ENCODE measurements around the gene PDPR.
"Not testable (repeated sequence)": the region's sequence is repeated elsewhere in the genome, so short reads cannot be mapped to it uniquely, and the experiment has no call there.

Gene PDPR

DNA sequence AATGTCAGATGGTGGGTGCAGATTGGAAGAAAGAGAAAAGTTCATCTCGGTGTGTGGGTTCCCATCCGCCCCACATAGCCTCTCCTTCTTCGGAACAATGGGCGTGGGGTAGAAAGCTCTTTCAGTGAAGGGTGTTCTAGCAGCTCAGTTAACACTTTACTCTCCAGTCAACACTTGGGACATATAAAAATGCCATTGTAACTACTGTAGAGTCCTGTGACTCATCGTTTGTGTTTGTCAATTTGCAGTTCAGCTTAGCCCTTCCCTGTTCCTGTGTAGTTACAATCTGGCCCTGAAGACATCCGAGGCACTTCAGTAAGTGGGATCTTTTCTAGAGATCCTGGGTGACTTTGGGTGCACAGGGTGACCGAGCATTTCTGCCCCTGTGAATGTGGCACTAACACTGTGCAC, 47.9 kb downstream of the PDPR start:
- Mint-ChIP-seq H3K4me1 (peaks cover 4% of the 10 kb centered on the region), H3K27me3 (no peaks in the 10 kb centered on the region), H3K27ac (peak overlapping the region; percentile 78), H3K36me3 (peaks cover 14% of the 10 kb centered on the region), H3K4me3 (no peak overlapping the region), H3K9me3 (no peaks in the 10 kb centered on the region)
- DNase-seq (ENCODE audit: low spot score in 2 of 2): no peak
- ATAC-seq (ENCODE audit: low read depth): no peak

DNA sequence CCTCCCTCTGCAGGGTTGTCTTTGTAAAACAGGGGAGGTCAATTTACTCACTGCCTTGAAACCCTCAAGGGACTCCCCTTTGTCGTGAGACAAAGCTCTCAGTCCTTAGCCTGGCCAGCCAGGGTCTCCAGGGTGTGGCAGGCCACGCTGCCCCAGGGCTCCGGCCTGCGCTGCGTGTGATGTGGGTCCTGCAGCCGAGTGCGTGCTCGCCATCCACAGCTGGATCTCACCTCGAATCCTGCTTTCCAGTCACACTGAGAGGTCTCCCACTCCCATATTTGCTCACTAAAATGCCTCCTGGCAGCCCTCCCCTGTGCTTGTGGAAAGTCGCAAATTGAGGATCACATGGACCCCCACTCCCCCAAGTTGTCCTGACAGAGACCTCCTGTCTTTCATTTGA, 49.5 kb downstream of the PDPR start:
- Mint-ChIP-seq H3K27ac (peak overlapping the region; percentile 59), H3K4me1 (peaks cover 4% of the 10 kb centered on the region), H3K4me3 (no peak overlapping the region), H3K36me3 (peaks cover 5% of the 10 kb centered on the region), H3K9me3 (no peaks in the 10 kb centered on the region), H3K27me3 (no peaks in the 10 kb centered on the region)
- ATAC-seq (ENCODE audit: low read depth) (no peak), DNase-seq (ENCODE audit: low spot score in 2 of 2) (no peak)

DNA sequence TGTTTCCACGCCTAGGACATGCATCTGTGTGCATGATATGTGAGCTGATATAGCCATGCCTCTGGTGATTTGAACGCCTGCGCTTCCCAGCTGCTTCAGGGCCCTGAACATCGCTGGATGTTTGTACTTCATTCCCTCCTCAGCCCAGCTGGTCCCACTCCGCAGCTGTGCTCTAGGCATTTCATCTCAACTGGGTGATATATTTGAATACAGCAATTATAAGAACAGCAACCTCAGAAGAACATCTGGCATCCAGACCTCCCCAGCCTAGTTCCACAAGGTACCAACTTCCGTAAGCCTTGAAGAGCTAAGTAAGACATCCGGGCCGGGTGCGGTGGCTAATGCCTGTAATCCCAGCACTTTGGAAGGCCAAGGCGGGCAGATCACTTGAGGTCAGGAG, 52.6 kb downstream of the PDPR start:
- not testable (repeated sequence) for ATAC-seq (ENCODE audit: low read depth); H3K27me3 Mint-ChIP-seq; H3K4me3 Mint-ChIP-seq; DNase-seq (ENCODE audit: low spot score in 2 of 2); H3K4me1 Mint-ChIP-seq; H3K27ac Mint-ChIP-seq; H3K36me3 Mint-ChIP-seq; H3K9me3 Mint-ChIP-seq

DNA sequence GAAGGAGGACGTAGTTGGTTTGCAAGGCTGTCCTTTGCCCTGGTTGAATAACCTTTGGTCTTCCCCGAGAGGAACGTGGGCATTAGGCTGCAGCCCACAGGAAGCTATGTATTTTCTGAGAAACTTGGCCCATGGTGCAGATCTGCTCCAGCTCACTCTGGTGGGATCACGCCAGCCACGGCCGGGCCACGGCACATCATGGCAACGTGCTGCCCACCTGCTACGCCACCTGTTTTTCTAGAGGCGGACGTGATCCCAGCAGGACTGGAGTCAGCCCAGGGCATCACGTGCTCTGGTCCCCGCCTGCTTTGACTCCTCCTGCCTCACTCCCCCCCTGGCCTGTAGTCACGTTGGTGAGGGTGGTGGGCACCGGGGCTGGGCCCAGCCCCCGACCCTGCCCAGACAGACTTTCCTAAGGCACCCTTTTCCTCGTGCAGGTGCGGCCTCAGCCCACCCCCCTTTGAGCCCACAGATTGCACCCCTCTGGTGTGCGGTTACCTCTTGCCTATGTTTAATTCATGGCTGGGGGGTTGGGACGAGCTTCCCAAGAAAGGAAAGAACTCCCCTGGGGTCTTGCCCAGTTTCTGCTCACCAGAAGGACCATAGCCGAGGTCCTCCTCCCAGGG, 59.2 kb downstream of the PDPR start, which contains the start of gene CLEC18C:
Gene CLEC18C (plus strand): TSS at position 576 of the 626 bp plus-strand sequence. CDS start 492 bp downstream, outside the sequence.
- H3K4me3 Mint-ChIP-seq; H3K27me3 Mint-ChIP-seq; DNase-seq (ENCODE audit: low spot score in 2 of 2); H3K9me3 Mint-ChIP-seq; ATAC-seq (ENCODE audit: low read depth); H3K27ac Mint-ChIP-seq; H3K4me1 Mint-ChIP-seq; H3K36me3 Mint-ChIP-seq: not testable (repeated sequence)

DNA sequence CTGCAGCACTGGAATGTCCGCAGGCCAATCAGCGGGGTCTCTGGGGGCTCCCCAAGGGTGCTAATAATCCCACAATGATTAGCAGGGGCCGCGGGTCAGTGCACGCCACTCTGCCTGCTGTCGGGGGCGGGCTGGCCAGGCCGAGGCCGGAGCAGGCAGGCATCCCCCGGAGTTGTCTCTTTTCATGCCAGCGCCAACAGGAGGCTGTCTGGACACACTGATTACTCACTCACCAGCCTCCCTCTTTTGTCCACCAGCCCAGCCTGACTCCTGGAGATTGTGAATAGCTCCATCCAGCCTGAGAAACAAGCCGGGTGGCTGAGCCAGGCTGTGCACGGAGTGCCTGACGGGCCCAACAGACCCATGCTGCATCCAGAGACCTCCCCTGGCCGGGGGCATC, 59.8 kb downstream of the PDPR start:
- H3K4me3 Mint-ChIP-seq; H3K4me1 Mint-ChIP-seq; H3K27me3 Mint-ChIP-seq; DNase-seq (ENCODE audit: low spot score in 2 of 2); H3K9me3 Mint-ChIP-seq; H3K36me3 Mint-ChIP-seq; H3K27ac Mint-ChIP-seq; ATAC-seq (ENCODE audit: low read depth): not testable (repeated sequence)

DNA sequence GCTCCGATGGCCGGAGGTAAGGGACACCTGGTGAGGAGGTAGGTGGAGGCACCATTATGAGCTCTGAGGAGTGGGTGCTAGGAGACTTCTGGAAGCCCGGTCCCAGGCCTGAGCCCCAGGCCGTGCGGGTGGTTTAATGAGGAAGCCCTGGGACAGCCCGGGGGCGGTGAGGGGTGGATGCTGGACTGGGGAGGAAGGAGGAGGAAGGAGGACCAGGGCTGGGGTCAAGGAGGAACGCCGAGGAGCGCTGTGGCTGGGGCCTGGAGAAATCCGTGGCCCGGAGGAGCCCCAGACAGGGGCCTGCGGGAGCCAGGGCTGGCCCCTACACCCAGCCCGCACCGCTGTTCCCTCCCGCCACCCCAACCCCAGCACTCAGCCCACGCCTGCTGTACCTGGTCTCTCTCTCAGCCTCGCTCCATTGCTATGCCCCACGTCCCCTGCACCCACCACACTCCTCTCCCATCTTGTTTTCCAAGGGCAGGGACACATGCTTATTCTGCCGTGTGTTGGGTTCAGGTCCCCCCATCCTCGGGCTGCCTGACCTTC, 60.3 kb downstream of the PDPR start:
- not testable (repeated sequence) for H3K4me3 Mint-ChIP-seq; H3K36me3 Mint-ChIP-seq; H3K27me3 Mint-ChIP-seq; H3K4me1 Mint-ChIP-seq; DNase-seq (ENCODE audit: low spot score in 2 of 2); ATAC-seq (ENCODE audit: low read depth); H3K9me3 Mint-ChIP-seq; H3K27ac Mint-ChIP-seq

DNA sequence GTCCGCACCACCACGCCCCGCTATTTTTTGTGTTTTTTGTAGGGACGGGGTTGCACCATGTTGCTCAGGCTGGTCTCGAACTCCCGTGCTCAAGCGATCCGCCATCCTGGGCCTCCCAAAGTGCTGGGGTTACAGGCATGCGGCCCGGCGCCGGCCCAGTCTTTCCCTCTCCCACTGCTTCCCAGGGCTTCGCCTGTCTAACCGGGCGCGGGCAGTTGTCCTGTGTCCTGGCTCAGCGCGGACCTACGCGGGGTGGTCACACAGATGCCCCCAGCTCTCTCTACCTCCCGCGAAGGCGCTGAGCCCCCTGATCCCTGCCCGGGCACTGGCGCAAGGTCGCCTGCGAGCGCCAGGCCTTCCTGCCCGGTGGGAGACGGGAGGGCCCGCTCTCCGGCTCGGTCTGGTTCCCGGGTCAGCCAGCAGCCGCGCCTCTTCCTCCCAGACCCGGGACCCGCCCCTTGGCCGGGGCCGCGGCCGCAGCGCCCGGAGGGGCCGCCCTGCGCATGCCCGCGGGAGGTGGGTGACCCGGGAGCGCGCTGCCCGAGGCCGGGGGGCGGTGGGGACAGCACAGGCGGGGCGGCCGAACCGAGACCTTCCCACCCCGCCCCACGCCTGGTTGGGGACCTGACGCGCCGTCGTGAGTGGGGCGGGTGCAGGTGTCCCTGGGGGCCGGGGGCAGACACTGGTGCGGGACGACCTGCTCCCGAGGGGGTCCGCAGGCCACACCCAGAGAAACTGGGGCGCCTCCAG, 73.9 kb downstream of the PDPR start:
- peak; percentile 62 for ATAC-seq (ENCODE audit: low read depth)
- H3K4me3 Mint-ChIP-seq; DNase-seq (ENCODE audit: low spot score in 2 of 2); H3K36me3 Mint-ChIP-seq; H3K27ac Mint-ChIP-seq; H3K9me3 Mint-ChIP-seq; H3K4me1 Mint-ChIP-seq; H3K27me3 Mint-ChIP-seq: not testable (repeated sequence)

DNA sequence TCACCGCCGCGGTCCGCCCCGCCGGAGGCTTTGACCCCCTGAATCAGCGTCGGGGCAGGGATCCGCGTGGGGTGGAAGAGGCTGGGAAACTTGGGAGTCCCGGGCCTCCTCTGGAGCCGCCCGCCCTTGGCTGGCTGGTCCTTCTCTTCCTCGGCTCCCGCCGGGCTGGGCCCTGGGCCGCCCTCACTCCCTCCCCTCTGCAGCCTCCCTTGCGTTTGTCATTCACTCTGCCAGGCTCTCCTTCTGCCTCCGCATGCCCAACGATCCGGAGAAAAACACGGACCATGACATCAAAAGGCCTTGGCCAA, 74.4 kb downstream of the PDPR start:
- H3K36me3 Mint-ChIP-seq; H3K27ac Mint-ChIP-seq; H3K4me1 Mint-ChIP-seq; DNase-seq (ENCODE audit: low spot score in 2 of 2); H3K9me3 Mint-ChIP-seq; H3K27me3 Mint-ChIP-seq; H3K4me3 Mint-ChIP-seq: not testable (repeated sequence)
- ATAC-seq (ENCODE audit: low read depth): peak; percentile 20

DNA sequence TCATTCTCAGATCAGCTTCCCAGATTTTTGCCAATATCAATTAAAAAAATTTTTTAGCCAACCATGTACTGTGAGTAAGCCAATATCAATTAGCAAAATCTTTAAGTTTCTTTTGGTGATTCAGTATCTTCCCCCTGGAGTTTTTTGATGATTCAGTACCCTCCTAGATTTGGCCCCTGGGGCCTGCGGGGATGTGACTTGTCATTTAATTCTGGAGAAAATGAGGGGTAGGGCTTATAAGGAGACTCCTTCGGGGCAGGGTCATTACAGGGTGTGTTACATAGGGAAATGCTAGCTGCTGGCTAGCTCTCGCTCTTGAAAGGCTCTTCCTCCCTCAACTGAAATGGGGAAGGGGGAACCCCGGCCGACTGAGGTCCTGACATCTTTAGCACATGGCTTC, 76.4 kb downstream of the PDPR start:
- not testable (repeated sequence) for DNase-seq (ENCODE audit: low spot score in 2 of 2); H3K36me3 Mint-ChIP-seq; H3K4me3 Mint-ChIP-seq; H3K27me3 Mint-ChIP-seq; H3K9me3 Mint-ChIP-seq; H3K27ac Mint-ChIP-seq; ATAC-seq (ENCODE audit: low read depth); H3K4me1 Mint-ChIP-seq

DNA sequence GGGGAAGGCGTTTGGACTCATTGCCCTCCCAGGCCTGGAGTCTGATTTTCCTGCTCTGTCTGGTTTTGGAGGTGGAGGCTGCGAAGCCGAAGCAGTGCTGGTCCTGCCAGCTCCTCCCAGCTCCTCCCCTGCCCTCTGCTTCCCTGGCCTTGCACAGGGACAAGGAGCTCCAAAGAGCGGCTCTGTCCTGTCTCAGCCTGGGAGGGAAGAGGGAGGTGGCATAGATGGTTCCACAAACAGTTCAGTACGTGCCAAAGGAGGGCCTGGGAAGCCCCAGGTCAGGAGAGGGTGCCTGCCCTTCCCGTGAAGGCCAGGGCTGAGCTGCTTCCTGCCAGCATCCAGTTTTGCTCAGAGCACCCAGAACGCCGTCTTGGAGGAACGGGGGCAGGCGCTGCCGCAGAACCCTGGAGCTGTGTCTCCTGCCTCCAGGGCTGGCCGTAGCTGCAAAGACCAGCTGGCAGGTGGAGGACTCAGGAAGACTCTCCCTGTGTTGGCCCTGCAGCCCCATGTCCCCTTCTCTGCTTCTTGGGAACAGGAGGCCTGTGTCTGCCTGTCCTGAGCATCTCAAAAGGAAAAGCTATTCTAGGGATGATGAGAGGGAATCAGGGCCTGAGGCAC, 82.7 kb downstream of the PDPR start:
- not testable (repeated sequence) for H3K4me3 Mint-ChIP-seq; H3K36me3 Mint-ChIP-seq; H3K9me3 Mint-ChIP-seq; DNase-seq (ENCODE audit: low spot score in 2 of 2); H3K27ac Mint-ChIP-seq; ATAC-seq (ENCODE audit: low read depth); H3K27me3 Mint-ChIP-seq; H3K4me1 Mint-ChIP-seq

DNA sequence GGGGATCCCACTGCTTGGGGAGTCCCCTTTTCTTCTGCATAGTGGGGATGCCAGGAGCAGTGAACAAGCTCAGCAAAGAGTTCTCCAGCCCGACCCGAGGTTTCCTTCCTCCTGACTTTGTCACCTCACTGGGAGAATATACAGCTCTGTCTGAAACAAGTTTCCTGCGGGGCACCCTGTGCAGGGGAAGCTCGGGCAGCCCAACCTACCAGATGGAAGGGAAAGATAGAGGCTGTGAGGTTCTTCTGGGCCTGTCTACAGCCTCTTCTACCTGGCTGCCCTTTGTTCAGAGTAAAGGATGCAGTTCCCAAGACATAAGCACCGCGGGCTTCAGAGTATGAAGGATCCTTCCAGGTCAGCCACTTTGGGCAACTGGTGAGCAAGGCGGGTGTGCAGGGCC, 83.5 kb downstream of the PDPR start:
- not testable (repeated sequence) for H3K4me3 Mint-ChIP-seq; H3K4me1 Mint-ChIP-seq; ATAC-seq (ENCODE audit: low read depth); H3K36me3 Mint-ChIP-seq; H3K9me3 Mint-ChIP-seq; H3K27ac Mint-ChIP-seq; DNase-seq (ENCODE audit: low spot score in 2 of 2); H3K27me3 Mint-ChIP-seq

DNA sequence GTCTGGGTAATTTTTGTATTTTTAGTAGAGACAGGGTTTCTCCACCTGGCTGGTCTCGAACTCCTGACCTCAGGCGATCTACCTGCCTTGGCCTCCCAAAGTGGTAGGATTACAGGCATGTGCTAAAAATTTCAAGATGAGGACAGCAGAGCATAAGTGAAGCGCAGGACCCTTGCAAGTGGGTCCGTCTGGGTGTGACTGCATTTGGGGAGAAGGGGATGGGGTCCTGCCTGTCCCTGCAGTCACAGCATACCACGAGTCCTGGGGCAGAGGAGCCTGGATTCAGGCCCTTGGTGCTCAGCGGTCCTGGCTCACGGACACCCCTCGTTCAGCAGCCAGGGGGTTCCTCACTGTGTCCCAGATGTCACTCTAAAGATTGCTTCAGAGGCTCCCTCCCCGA, 84.1 kb downstream of the PDPR start:
- ATAC-seq (ENCODE audit: low read depth); H3K36me3 Mint-ChIP-seq; DNase-seq (ENCODE audit: low spot score in 2 of 2); H3K4me3 Mint-ChIP-seq; H3K9me3 Mint-ChIP-seq; H3K4me1 Mint-ChIP-seq; H3K27me3 Mint-ChIP-seq; H3K27ac Mint-ChIP-seq: not testable (repeated sequence)

DNA sequence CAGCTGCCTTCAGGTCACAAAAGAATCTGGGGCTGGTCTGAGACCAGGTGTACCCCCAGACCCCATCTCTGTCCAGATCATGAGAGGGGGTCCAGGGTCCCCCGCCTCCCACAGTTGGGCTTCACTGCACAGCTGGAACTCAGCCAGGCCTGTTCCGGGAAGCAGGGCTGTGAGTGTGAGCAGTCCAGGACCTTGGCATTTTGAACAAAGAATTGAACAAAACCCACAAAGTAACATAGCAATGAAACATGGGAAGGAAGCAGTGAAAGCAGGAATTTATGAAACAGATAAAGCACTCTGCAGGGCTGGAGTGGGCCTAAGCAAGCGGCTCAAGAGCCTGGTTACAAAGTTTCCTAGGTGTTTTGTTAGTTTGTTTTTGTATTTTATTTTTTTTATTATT, 84.5 kb downstream of the PDPR start:
- not testable (repeated sequence) for H3K36me3 Mint-ChIP-seq; H3K4me1 Mint-ChIP-seq; H3K9me3 Mint-ChIP-seq; DNase-seq (ENCODE audit: low spot score in 2 of 2); H3K4me3 Mint-ChIP-seq; ATAC-seq (ENCODE audit: low read depth); H3K27ac Mint-ChIP-seq; H3K27me3 Mint-ChIP-seq

DNA sequence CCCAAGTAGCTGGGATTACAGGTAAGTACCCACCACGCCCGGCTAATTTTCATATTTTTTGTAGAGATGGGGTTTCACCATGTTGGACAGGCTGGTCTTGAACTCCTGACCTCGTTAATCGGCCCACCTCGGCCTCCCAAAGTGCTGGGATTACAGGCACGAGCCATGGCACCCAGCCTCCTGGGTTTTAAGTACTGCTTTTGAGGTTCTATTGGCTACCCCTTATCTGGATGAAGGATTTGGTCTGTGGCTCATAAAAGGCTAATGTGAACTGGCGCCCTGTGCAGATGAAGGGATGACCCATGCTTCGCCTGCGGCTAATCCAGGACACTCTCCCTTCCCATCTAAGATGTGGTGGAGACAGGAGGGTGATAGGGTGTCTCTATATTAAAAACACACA, 85.0 kb downstream of the PDPR start:
- not testable (repeated sequence) for DNase-seq (ENCODE audit: low spot score in 2 of 2); H3K4me3 Mint-ChIP-seq; H3K36me3 Mint-ChIP-seq; ATAC-seq (ENCODE audit: low read depth); H3K27ac Mint-ChIP-seq; H3K9me3 Mint-ChIP-seq; H3K27me3 Mint-ChIP-seq; H3K4me1 Mint-ChIP-seq

Measured in memory B cell (primary cell).